ENCODE measurements around the gene H2BW1.
"Not testable (repeated sequence)": the region's sequence is repeated elsewhere in the genome, so short reads cannot be mapped to it uniquely, and the experiment has no call there.

DNA sequence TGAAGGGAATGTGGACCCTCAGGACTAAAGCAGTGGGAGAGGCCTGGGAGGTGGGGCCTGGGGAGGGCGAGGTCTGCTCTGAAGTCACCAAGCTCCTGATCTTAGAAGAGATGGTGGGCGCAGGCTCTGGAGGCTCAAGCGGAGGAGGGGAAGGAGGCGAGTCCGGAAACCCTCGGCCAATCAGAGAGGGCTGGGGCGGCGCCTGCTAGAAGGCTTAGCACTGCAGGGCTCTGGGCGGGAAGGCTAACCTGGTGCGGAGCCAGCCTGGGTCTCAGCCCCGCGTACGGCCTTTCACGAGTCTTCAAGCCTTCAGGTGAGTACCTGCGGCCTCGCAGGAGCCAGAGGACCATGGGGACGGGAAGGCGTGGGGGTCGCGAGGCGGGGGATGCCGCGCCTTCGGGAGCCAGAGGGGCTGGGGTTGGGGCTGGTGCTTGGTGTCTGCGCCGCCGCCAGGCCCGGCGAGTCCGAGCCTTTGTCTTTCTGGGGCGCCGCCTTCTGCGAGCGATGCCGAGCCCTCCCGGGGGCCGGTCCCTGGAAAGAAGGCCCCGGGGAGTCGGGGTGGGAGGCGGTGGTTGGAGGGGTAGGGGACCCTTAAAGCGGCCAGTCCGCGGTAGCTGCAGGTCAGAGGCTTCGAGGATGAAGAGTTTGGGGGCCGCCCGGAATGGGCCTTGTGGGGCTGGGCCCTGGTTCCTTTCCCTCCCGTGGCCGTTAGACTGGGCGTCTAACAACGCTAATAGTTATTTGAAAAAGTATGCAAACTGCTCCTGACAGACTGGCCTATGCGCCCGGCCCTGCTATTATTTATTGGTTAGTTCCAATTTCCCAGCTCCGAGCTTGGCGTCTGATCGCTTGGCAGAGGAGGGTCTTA, 50.9 kb downstream of the H2BW1 start, which contains the start of gene TMSB15B:
- TF ChIP-seq POLR2AphosphoS5 (IDR thresholded peaks at IDR 0.05); MXI1 (conservative IDR thresholded peaks at IDR 0.05; ENCODE audit: poor library complexity, severe bottlenecking); SMC3 (conservative IDR thresholded peaks at IDR 0.05; ENCODE audit: poor library complexity); EP300 (conservative IDR thresholded peaks at IDR 0.05; ENCODE audit: poor library complexity, severe bottlenecking); EZH2 (IDR thresholded peaks at IDR 0.05; ENCODE audit: borderline replicate concordance, insufficient read depth, low read length, poor library complexity, severe bottlenecking): not testable (repeated sequence)
- TF ChIP-seq, protein P1, sequence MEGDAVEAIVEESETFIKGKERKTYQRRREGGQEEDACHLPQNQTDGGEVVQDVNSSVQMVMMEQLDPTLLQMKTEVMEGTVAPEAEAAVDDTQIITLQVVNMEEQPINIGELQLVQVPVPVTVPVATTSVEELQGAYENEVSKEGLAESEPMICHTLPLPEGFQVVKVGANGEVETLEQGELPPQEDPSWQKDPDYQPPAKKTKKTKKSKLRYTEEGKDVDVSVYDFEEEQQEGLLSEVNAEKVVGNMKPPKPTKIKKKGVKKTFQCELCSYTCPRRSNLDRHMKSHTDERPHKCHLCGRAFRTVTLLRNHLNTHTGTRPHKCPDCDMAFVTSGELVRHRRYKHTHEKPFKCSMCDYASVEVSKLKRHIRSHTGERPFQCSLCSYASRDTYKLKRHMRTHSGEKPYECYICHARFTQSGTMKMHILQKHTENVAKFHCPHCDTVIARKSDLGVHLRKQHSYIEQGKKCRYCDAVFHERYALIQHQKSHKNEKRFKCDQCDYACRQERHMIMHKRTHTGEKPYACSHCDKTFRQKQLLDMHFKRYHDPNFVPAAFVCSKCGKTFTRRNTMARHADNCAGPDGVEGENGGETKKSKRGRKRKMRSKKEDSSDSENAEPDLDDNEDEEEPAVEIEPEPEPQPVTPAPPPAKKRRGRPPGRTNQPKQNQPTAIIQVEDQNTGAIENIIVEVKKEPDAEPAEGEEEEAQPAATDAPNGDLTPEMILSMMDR (IDR thresholded peaks at IDR 0.05; ENCODE audit: poor library complexity, severe bottlenecking), result not testable (repeated sequence)

Data from neural cell (in vitro differentiated cells).